Loucy (cell line): ENCODE data around the gene CDH4.
"Not testable (repeated sequence)": the region's sequence is repeated elsewhere in the genome, so short reads cannot be mapped to it uniquely, and the experiment has no call there.

Source experiments
- H2AFZ ChIP-seq: fragments of 200-600 bp; sonication (generic); 2 replicates; pipeline ENCODE4 v1.6.0; 2016; ENCODE audit warnings: antibody characterized with exemption, mild to moderate bottlenecking, low read length, moderate library complexity
- H3F3A ChIP-seq: fragments of 200-600 bp; 2 replicates; pipeline ENCODE4 v1.6.0; 2016; ENCODE audit warnings: antibody characterized with exemption, low read depth, mild to moderate bottlenecking
- H3K27me3 ChIP-seq: fragments of 200-600 bp; sonication (generic); 2 replicates; pipeline ENCODE4 v1.6.1; 2014; ENCODE audit warnings: low read length, mild to moderate bottlenecking; ENCODE audit not compliant: insufficient read depth, poor library complexity, severe bottlenecking
- H3K36me3 ChIP-seq: fragments of 200-600 bp; sonication (generic); 2 replicates; pipeline ENCODE4 v1.6.1; 2016; ENCODE audit warnings: low read length; ENCODE audit not compliant: insufficient read depth
- H3K4me1 ChIP-seq: fragments of 200-600 bp; sonication (generic); 2 replicates; pipeline ENCODE4 v1.5.1; 2014; ENCODE audit warnings: low read length, mild to moderate bottlenecking; ENCODE audit not compliant: insufficient read depth, poor library complexity, severe bottlenecking
- H3K4me2 ChIP-seq: fragments of 200-600 bp; sonication (generic); 2 replicates; pipeline ENCODE4 v1.6.0; 2014; ENCODE audit warnings: antibody characterized with exemption, low read length, low read depth, mild to moderate bottlenecking; ENCODE audit not compliant: poor library complexity, severe bottlenecking
- H3K4me3 ChIP-seq: fragments of 200-600 bp; sonication (generic); 2 replicates; pipeline ENCODE4 v1.5.1; 2014; ENCODE audit warnings: low read length, mild to moderate bottlenecking, mixed read lengths; ENCODE audit not compliant: poor library complexity, severe bottlenecking
- H3K79me2 ChIP-seq: fragments of 200-600 bp; sonication (generic); 2 replicates; pipeline ENCODE4 v1.6.1; 2014; ENCODE audit warnings: low read length; ENCODE audit not compliant: insufficient read depth
- H3K9ac ChIP-seq: fragments of 200-600 bp; sonication (generic); 2 replicates; pipeline ENCODE4 v1.6.0; 2014; ENCODE audit warnings: mild to moderate bottlenecking, low read depth, low read length, moderate library complexity; ENCODE audit not compliant: poor library complexity, severe bottlenecking
- H3K9me2 ChIP-seq: fragments of 200-600 bp; sonication (generic); replicated peaks from 2 replicates; pipeline ENCODE4 v1.6.1; 2016; ENCODE audit warnings: low read depth, low read length, mixed read lengths
- H3K9me3 ChIP-seq: fragments of 200-600 bp; sonication (generic); 2 replicates; pipeline ENCODE4 v1.6.1; 2014; ENCODE audit warnings: mild to moderate bottlenecking, antibody characterized with exemption, low read length, low read depth; ENCODE audit not compliant: insufficient read depth
- H4K20me1 ChIP-seq: fragments of 200-600 bp; sonication (generic); 2 replicates; pipeline ENCODE4 v1.6.0; 2014; ENCODE audit warnings: antibody characterized with exemption, low read length, mild to moderate bottlenecking; ENCODE audit not compliant: insufficient read depth, poor library complexity, severe bottlenecking
- EZH2phosphoT487 ChIP-seq: fragments of 200-600 bp; IDR thresholded peaks from 2 replicates; pipeline ENCODE4 v1.6.1; 2018; ENCODE audit warnings: antibody characterized with exemption, mild to moderate bottlenecking, moderate library complexity, borderline replicate concordance
- TF ChIP-seq, protein P1 (sequence below): fragments of 200-600 bp; sonication (generic); conservative IDR thresholded peaks from 2 replicates; pipeline ENCODE4 v1.5.1; 2014; ENCODE audit warnings: mild to moderate bottlenecking, antibody characterized with exemption, low read length

CDH4 gene

DNA sequence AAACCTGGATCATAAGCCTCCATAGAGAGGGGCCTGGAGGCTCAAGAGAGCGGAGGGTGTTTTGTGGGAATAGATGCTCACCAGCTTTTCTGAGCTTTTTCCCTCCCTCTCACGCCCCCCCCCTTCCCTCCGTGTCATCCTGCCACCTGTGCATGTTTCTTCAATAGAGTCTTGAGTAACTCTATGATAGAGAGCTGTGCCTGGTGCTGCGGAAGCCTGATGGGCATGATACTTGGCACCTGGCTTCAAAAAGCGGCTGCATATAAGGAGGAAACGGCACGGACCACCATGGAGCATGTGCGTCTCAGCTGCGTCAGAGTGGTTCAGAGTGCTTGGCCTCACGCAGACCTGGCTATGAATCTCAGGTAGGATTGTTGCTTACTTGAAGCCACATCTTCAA lies 198.9 kb downstream of the CDH4 start:
- no peak overlapping the region for H3K4me2 ChIP-seq
- TF ChIP-seq EZH2phosphoT487, result no peak
- TF ChIP-seq, protein P1, sequence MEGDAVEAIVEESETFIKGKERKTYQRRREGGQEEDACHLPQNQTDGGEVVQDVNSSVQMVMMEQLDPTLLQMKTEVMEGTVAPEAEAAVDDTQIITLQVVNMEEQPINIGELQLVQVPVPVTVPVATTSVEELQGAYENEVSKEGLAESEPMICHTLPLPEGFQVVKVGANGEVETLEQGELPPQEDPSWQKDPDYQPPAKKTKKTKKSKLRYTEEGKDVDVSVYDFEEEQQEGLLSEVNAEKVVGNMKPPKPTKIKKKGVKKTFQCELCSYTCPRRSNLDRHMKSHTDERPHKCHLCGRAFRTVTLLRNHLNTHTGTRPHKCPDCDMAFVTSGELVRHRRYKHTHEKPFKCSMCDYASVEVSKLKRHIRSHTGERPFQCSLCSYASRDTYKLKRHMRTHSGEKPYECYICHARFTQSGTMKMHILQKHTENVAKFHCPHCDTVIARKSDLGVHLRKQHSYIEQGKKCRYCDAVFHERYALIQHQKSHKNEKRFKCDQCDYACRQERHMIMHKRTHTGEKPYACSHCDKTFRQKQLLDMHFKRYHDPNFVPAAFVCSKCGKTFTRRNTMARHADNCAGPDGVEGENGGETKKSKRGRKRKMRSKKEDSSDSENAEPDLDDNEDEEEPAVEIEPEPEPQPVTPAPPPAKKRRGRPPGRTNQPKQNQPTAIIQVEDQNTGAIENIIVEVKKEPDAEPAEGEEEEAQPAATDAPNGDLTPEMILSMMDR, result no peak
- H3K27me3 ChIP-seq, result no peaks in the 10 kb centered on the region
- H3K9me2 ChIP-seq, result no peaks in the 10 kb centered on the region
- H3K9me3 ChIP-seq, result no peaks in the 10 kb centered on the region
- no peak overlapping the region for H2AFZ ChIP-seq
- no peaks in the 10 kb centered on the region for H4K20me1 ChIP-seq
- H3K4me1 ChIP-seq, result no peaks in the 10 kb centered on the region
- no peak overlapping the region for H3K4me3 ChIP-seq
- no peaks in the 10 kb centered on the region for H3F3A ChIP-seq
- H3K79me2 ChIP-seq, result no peaks in the 10 kb centered on the region
- no peak overlapping the region for H3K9ac ChIP-seq
- H3K36me3 ChIP-seq, result no peaks in the 10 kb centered on the region

DNA sequence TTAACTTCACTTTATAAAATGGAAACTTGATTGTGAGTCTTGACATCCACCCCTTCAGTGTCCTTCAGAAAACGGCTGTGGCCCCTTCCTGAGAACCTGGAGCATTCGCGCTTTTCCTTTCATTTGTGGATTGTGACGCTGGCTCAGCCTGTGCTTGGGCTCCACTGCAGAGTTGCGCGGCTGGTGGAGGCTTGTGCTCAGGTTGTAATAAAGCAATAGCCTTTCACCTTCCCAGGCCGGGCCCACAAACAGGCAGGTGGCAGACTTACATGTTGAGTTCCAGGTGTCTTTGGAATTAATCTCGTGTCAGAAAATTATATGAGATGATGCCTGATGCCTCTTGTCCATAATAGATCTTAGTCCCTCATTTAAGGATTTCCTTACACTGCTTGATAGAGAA lies 199.9 kb downstream of the CDH4 start:
- Histone ChIP-seq H3K79me2 (no peaks in the 10 kb centered on the region), H3K9me2 (no peaks in the 10 kb centered on the region), H3K9me3 (no peaks in the 10 kb centered on the region), H3F3A (no peaks in the 10 kb centered on the region), H3K4me2 (no peak overlapping the region), H4K20me1 (no peaks in the 10 kb centered on the region), H3K27me3 (no peaks in the 10 kb centered on the region), H3K9ac (no peak overlapping the region), H3K36me3 (no peaks in the 10 kb centered on the region), H3K4me1 (no peaks in the 10 kb centered on the region), H3K4me3 (no peak overlapping the region), H2AFZ (no peak overlapping the region)
- TF ChIP-seq, protein P1, result no peak
- TF ChIP-seq EZH2phosphoT487, result no peak

DNA sequence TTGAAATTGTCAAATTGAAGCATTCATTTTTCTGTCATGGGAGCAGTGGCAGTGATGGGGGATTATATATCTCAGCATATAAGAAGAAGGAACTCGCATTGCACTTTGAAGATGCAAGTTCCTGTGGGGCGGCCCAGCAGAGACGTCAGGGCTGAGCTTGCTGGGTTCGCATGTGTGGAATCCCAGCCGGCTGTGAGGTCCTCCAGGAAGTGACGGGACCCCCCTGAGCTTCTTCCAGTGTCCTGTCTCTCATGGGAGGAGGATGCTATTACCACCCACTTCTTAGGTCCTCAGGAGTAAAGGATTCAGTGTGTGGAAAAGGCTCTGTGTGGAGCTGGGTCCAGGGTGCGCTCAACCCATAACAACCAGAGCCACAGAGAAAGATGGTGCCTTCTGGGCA lies 201.2 kb downstream of the CDH4 start:
- Histone ChIP-seq H3K9me2 (no peaks in the 10 kb centered on the region), H3K4me1 (no peaks in the 10 kb centered on the region), H2AFZ (no peak overlapping the region), H3K4me3 (no peak overlapping the region), H3K27me3 (no peaks in the 10 kb centered on the region), H3K9ac (no peak overlapping the region), H3K79me2 (no peaks in the 10 kb centered on the region), H3K4me2 (no peak overlapping the region), H3F3A (no peaks in the 10 kb centered on the region), H4K20me1 (no peaks in the 10 kb centered on the region), H3K36me3 (no peaks in the 10 kb centered on the region), H3K9me3 (no peaks in the 10 kb centered on the region)
- TF ChIP-seq, protein P1, result no peak
- no peak for TF ChIP-seq EZH2phosphoT487

DNA sequence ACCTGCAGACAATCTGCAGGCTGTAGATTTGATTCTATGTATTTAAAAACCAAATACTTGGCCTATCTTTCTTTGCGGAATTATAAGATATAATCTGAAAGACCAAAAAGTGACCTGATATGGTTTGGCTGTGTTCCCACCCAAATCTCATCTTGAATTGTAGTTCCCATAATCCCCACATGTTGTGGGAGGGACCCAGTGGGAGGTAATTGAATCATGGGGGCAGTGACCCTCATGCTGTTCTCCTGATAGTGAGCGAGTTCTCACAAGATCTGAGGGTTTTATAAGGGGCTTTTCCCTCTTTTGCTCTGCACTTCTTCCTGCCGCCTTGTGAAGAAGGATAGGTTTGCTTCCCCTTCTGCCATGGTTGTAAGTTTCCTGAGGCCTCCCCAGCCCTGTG lies 201.6 kb downstream of the CDH4 start:
- not testable (repeated sequence) for H3K36me3 ChIP-seq, H3K9me2 ChIP-seq, H3K79me2 ChIP-seq, H3K9me3 ChIP-seq, H4K20me1 ChIP-seq, H3K27me3 ChIP-seq, H3K4me3 ChIP-seq, H3K9ac ChIP-seq, H3K4me1 ChIP-seq, H3K4me2 ChIP-seq, H3F3A ChIP-seq, H2AFZ ChIP-seq
